ENCODE data around the gene GAN.

The GAN gene

DNA sequence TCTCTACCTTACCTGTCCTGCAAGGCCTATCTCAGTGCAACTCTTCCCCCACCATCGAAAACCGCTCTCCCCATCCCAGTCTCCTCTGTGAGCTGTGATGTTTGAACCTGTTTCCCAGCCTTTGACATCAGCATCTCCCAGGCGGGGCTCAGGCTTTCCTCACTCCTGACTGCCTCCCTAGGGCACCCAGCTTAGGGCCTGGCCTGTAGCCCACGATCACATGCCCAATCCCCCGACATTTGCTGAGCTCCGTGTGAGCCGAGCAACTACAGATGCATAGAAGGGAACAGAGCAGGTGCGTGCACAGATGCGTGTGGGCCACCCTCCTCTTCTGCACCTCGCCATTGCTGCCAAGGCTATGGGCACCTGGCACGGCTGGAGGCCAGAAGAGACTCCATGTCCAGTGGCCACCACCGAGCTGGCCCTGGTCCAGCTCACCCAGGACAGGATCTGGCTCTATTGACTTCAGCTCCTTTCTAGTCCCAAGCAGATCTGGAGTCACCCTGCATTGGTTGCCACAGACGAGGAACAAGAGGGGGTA lies 94.3 kb downstream of the GAN start:
- H3K9me3 ChIP-seq (replicated peaks; ENCODE audit: insufficient read depth, low read length), result no peaks in the 10 kb centered on the region

DNA sequence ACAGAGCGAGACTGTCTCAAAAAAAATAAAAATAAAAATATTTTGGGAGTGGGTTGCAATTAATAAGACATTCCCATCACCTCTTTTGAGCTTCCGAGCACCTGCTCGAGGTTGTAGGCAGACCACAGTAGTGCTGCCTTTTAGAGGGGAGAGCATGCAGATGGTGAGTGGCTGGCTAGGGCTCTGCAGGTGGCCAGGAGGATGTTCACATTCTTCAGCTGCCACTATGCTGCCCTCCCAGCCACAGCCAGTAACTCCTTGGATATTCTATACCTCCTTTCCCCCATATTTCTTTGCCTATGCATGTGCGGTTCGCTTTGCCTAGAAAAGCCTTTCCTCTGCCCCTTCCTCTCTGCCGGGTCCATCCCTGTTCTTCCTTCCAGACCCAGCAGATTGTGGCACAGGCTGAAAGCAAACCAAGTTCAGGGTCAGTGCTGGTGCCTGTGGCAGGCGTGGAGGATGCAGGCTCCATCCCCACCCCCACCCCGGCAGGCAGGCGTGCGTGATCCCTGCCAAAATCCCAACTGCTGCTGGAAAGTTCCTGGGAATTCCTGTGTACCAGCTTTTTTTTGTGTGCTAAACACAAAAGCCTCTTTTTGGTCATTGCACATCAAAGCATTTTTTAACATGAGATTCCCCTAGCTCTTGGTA lies 96.0 kb downstream of the GAN start:
- H3K4me3 ChIP-seq (ENCODE audit: low read length), result no peak overlapping the region
- H3K36me3 ChIP-seq (replicated peaks; ENCODE audit: insufficient read depth, low read length), result no peaks in the 10 kb centered on the region
- TF ChIP-seq, protein P1, sequence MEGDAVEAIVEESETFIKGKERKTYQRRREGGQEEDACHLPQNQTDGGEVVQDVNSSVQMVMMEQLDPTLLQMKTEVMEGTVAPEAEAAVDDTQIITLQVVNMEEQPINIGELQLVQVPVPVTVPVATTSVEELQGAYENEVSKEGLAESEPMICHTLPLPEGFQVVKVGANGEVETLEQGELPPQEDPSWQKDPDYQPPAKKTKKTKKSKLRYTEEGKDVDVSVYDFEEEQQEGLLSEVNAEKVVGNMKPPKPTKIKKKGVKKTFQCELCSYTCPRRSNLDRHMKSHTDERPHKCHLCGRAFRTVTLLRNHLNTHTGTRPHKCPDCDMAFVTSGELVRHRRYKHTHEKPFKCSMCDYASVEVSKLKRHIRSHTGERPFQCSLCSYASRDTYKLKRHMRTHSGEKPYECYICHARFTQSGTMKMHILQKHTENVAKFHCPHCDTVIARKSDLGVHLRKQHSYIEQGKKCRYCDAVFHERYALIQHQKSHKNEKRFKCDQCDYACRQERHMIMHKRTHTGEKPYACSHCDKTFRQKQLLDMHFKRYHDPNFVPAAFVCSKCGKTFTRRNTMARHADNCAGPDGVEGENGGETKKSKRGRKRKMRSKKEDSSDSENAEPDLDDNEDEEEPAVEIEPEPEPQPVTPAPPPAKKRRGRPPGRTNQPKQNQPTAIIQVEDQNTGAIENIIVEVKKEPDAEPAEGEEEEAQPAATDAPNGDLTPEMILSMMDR (IDR thresholded peaks at IDR 0.05; ENCODE audit: low read length), result no peak
- TF ChIP-seq EZH2 (optimal IDR thresholded peaks at IDR 0.05; ENCODE audit: low read depth, low read length) (no peak), EZH2phosphoT487 (IDR thresholded peaks at IDR 0.05; ENCODE audit: low read length) (no peak)
- H3K4me2 ChIP-seq (ENCODE audit: low read depth, low read length), result no peak overlapping the region
- H3F3A ChIP-seq (ENCODE audit: insufficient read depth, low read length), result no peaks in the 10 kb centered on the region
- H3K27ac ChIP-seq (ENCODE audit: low read length), result no peak overlapping the region
- H3K4me1 ChIP-seq (ENCODE audit: low read length), result no peaks in the 10 kb centered on the region
- no peaks in the 10 kb centered on the region for H3K9me3 ChIP-seq (replicated peaks; ENCODE audit: insufficient read depth, low read length)
- H2AFZ ChIP-seq (ENCODE audit: low read length), result no peak overlapping the region
- no peaks in the 10 kb centered on the region for H3K79me2 ChIP-seq (ENCODE audit: low read length)
- H3K9me2 ChIP-seq (replicated peaks; ENCODE audit: insufficient read depth, low read length), result no peaks in the 10 kb centered on the region
- H3K27me3 ChIP-seq (replicated peaks; ENCODE audit: insufficient read depth, low read length), result no peaks in the 10 kb centered on the region
- DNase-seq, result no peak
- H4K20me1 ChIP-seq (ENCODE audit: insufficient read depth, low read length), result no peaks in the 10 kb centered on the region
- no peak overlapping the region for H3K9ac ChIP-seq (ENCODE audit: low read length)

More for the DNA sequence above, 94.3 kb downstream of the GAN start:
- Histone ChIP-seq H3K4me3 (ENCODE audit: low read length) (no peak overlapping the region), H3K9ac (ENCODE audit: low read length) (no peak overlapping the region), H2AFZ (ENCODE audit: low read length) (no peak overlapping the region), H3K27ac (ENCODE audit: low read length) (no peak overlapping the region), H3K4me1 (ENCODE audit: low read length) (no peaks in the 10 kb centered on the region), H3K9me2 (replicated peaks; ENCODE audit: insufficient read depth, low read length) (no peaks in the 10 kb centered on the region), H3K79me2 (ENCODE audit: low read length) (no peaks in the 10 kb centered on the region), H4K20me1 (ENCODE audit: insufficient read depth, low read length) (no peaks in the 10 kb centered on the region), H3K36me3 (replicated peaks; ENCODE audit: insufficient read depth, low read length) (no peaks in the 10 kb centered on the region), H3K27me3 (replicated peaks; ENCODE audit: insufficient read depth, low read length) (no peaks in the 10 kb centered on the region), H3F3A (ENCODE audit: insufficient read depth, low read length) (no peaks in the 10 kb centered on the region), H3K4me2 (ENCODE audit: low read depth, low read length) (no peak overlapping the region)
- no peak for TF ChIP-seq EZH2phosphoT487 (IDR thresholded peaks at IDR 0.05; ENCODE audit: low read length)
- TF ChIP-seq, protein P1 (IDR thresholded peaks at IDR 0.05; ENCODE audit: low read length), result no peak
- no peak for TF ChIP-seq EZH2 (optimal IDR thresholded peaks at IDR 0.05; ENCODE audit: low read depth, low read length)
- DNase-seq, result no peak

DNA sequence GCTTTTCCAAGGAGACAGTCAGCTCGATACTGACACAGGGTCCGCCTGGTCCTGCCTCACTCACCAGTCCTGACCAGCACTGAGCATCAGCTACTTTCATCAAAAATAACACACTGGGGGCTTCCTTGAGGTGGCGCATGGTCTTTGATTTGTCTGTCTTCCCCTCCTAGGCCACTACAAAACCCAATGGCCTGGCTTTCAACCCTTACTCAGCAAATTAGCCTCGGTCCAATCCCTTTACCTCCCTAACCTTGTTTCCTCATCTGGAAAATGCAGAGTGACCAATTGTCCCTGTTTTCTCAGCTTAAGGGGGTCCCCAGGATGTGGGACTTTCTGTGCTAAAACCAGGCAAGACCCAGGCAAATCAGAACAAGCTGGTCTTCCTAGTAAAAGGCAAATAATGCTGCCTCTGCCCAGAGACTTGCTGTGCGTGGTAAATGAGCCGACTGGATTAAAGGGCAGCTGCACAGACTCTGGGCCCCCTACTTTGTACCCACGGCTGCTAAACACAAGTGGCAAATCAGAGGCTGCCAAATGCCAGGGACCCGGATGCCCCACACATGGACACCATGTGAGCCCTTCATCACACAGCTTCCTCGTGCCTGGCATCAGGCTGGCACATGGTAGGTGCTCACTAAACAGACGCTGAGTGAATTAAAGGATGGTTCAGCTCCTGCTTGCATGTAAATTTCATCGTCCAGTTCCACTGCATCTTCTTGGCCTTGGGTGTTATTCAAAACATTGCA lies 98.7 kb downstream of the GAN start:
- Histone ChIP-seq H3K36me3 (replicated peaks; ENCODE audit: insufficient read depth, low read length) (no peaks in the 10 kb centered on the region), H3K79me2 (ENCODE audit: low read length) (no peaks in the 10 kb centered on the region), H3K4me3 (ENCODE audit: low read length) (no peak overlapping the region), H3K9me3 (replicated peaks; ENCODE audit: insufficient read depth, low read length) (no peaks in the 10 kb centered on the region), H2AFZ (ENCODE audit: low read length) (no peak overlapping the region), H3K9ac (ENCODE audit: low read length) (no peak overlapping the region), H3K4me1 (ENCODE audit: low read length) (no peaks in the 10 kb centered on the region), H3K27me3 (replicated peaks; ENCODE audit: insufficient read depth, low read length) (no peaks in the 10 kb centered on the region), H3K27ac (ENCODE audit: low read length) (no peak overlapping the region), H3K9me2 (replicated peaks; ENCODE audit: insufficient read depth, low read length) (no peaks in the 10 kb centered on the region), H3K4me2 (ENCODE audit: low read depth, low read length) (no peak overlapping the region), H3F3A (ENCODE audit: insufficient read depth, low read length) (no peaks in the 10 kb centered on the region), H4K20me1 (ENCODE audit: insufficient read depth, low read length) (no peaks in the 10 kb centered on the region)
- no peak for DNase-seq
- TF ChIP-seq EZH2phosphoT487 (IDR thresholded peaks at IDR 0.05; ENCODE audit: low read length), result no peak
- TF ChIP-seq, protein P1 (IDR thresholded peaks at IDR 0.05; ENCODE audit: low read length), result no peak
- no peak for TF ChIP-seq EZH2 (optimal IDR thresholded peaks at IDR 0.05; ENCODE audit: low read depth, low read length)

All from MM.1S (cell line).